Tibial nerve (tissue), 4 donors: ENCODE results near the gene RAB20.

Source experiments
- EP300 ChIP-seq, 2 donors: sonication (generic); formaldehyde crosslinking; IDR thresholded peaks; one replicate each; pipeline ENCODE4 v1.6.1; 2017; ENCODE audit warnings: antibody characterized with exemption in 2 of 2, mild to moderate bottlenecking in 1 of 2
- POLR2A ChIP-seq, 2 donors: fragments of 450-650 bp; IDR thresholded peaks; one replicate each; pipeline ENCODE4 v1.6.1; 2017; ENCODE audit warnings: antibody characterized with exemption in 2 of 2, mild to moderate bottlenecking in 2 of 2, moderate library complexity in 2 of 2
- TF ChIP-seq, protein P1 (sequence below), 5 experiments: fragments of 200-600 bp in 3 of 5; fragments of 450-650 bp in 2 of 5; sonication (generic) in 3 of 5; IDR thresholded peaks; one replicate each; pipeline ENCODE4 v1.5.1; 2016 to 2019; ENCODE audit warnings: antibody characterized with exemption in 5 of 5, mild to moderate bottlenecking in 3 of 5, moderate library complexity in 2 of 5

DNA sequence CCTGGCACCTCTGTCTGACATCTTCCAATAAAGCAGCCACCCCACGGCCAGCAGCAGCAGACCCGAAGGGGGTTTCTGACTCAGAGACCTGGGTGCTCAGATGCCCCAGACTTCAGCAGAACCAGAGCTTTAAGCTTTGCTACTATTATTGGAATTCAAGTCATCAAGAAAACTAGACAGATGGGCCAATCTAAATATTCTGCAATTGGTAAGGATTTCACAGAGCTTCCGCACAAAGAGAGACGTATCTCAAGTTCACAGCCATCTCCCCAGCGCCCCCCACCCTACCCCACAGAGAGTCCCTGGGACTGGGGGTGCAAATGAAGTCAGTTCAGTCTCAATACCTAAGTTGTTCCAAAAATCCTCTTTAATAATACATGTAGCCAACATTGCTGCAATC, 38.8 kb downstream of the RAB20 start:
- TF ChIP-seq, protein P1, sequence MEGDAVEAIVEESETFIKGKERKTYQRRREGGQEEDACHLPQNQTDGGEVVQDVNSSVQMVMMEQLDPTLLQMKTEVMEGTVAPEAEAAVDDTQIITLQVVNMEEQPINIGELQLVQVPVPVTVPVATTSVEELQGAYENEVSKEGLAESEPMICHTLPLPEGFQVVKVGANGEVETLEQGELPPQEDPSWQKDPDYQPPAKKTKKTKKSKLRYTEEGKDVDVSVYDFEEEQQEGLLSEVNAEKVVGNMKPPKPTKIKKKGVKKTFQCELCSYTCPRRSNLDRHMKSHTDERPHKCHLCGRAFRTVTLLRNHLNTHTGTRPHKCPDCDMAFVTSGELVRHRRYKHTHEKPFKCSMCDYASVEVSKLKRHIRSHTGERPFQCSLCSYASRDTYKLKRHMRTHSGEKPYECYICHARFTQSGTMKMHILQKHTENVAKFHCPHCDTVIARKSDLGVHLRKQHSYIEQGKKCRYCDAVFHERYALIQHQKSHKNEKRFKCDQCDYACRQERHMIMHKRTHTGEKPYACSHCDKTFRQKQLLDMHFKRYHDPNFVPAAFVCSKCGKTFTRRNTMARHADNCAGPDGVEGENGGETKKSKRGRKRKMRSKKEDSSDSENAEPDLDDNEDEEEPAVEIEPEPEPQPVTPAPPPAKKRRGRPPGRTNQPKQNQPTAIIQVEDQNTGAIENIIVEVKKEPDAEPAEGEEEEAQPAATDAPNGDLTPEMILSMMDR (IDR thresholded peaks at IDR 0.05) = no peak
- TF ChIP-seq POLR2A (IDR thresholded peaks at IDR 0.05) = no peak
- TF ChIP-seq EP300 (IDR thresholded peaks at IDR 0.05) = no peak
